ENCODE results near the gene SULT1C4. TPM values are rescaled to one million over a fixed set of nuclear protein-coding genes. Genes with fewer than 3 reads are reported as not detected.

Gene SULT1C4
- total and polyA plus RNA-seq, 2 of the 8 experiments (the other 6 are each of a cell fraction or from before 2014, with no cell fraction given) = 1.5 to 2.1 TPM

GRCh38 chr2:108395155-108395554 is 17.4 kb downstream of the SULT1C4 start (continued):
- TF ChIP-seq ATF3 (IDR thresholded peaks at IDR 0.05; ENCODE audit: insufficient read depth, low read depth, low read length) (no peak), SRF (IDR thresholded peaks at IDR 0.05; ENCODE audit: low read depth, low read length) (no peak), NRF1 (IDR thresholded peaks at IDR 0.05; ENCODE audit: low read depth, low read length) (no peak), RAD21 (IDR thresholded peaks at IDR 0.05 in 1 of 2, conservative IDR thresholded peaks at IDR 0.05 in 1 of 2; ENCODE audit: low read depth in 2 of 2, low read length in 2 of 2) (no peak), JUND (IDR thresholded peaks at IDR 0.05; ENCODE audit: low read length) (no peak), JUN (IDR thresholded peaks at IDR 0.05; ENCODE audit: low read depth, low read length) (no peak), PHF8 (conservative IDR thresholded peaks at IDR 0.05; ENCODE audit: low read depth, low read length) (no peak), SAP30 (IDR thresholded peaks at IDR 0.05; ENCODE audit: insufficient read depth, insufficient replicate concordance, low read length) (no peak)

All from H1 (cell line).